ENCODE results near the gene NSUN4. TPM values are rescaled to one million over a fixed set of nuclear protein-coding genes. Genes with fewer than 3 reads are reported as not detected.

The NSUN4 gene
- 10 to 100 TPM in 5 of 6 donors, 1 to 10 TPM in 1; 9.0 to 16.4 (median 11.5) TPM for total RNA-seq
- 1 to 10 TPM; 8.1 to 9.4 TPM for polyA plus RNA-seq

- H3K9me3 ChIP-seq = no peaks in the 10 kb centered on the region
- peaks cover 0 to 9% (median 0%) of the 10 kb centered on the region in 3 donors for H3K4me1 ChIP-seq
- FAIRE-seq = no peak
- ATAC-seq = peak; percentile 95 to 98 (median 97)
- TF ChIP-seq CTCF (IDR thresholded peaks at IDR 0.05) = peak; percentile 19 to 46 (median 37)
- peak within 1 kb of the TSS; percentile 82 to 97 (median 89) for H3K27ac ChIP-seq
- intact Hi-C loops (cut with DNase I) = loop anchor here in 1 of 3 donors (10.0 kb wide), 1 partner anchor 96 kb away; the partner anchor contains the start of gene RAD54L
- DNase-seq = peak; percentile 90 to 95 (median 91)
- 0% methylated on average over 51 to 53 of the region's 53 CpGs for WGBS, 2 donors
- H3K4me3 ChIP-seq = peak within 1 kb of the TSS; percentile 42 to 79 (median 60)
- H3K27me3 ChIP-seq = no peaks in the 10 kb centered on the region
- H3K36me3 ChIP-seq = peaks cover 0 to 10% (median 4%) of the 10 kb centered on the region in 3 donors
Measured at GRCh38 chr1:46340404-46341221, at the start of gene NSUN4. TSS of gene NSUN4 (plus strand) at chr1:46340807. CDS start at chr1:46340827, 20 bp downstream.

- DNase-seq = no peak
- Histone ChIP-seq H3K36me3 (peaks cover 3 to 32% (median 4%) of the 10 kb centered on the region in 3 donors), H3K4me3 (no peak overlapping the region), H3K4me1 (peaks cover 0 to 13% (median 9%) of the 10 kb centered on the region in 3 donors), H3K27me3 (no peaks in the 10 kb centered on the region), H3K27ac (no peak overlapping the region), H3K9me3 (no peaks in the 10 kb centered on the region)
- intact Hi-C loops (cut with DNase I) = no loop called here
- FAIRE-seq = no peak
- TF ChIP-seq CTCF (IDR thresholded peaks at IDR 0.05) = no peak
- 90 to 93% methylated on average over 2 of the region's 2 CpGs for WGBS, 2 donors
- no peak for ATAC-seq
Measured at GRCh38 chr1:46295306-46295705, 45.3 kb upstream of the NSUN4 start.

- Histone ChIP-seq H3K4me3 (no peak overlapping the region), H3K27ac (no peak overlapping the region), H3K36me3 (peaks cover 3 to 32% (median 4%) of the 10 kb centered on the region in 3 donors), H3K27me3 (no peaks in the 10 kb centered on the region), H3K9me3 (no peaks in the 10 kb centered on the region), H3K4me1 (peaks cover 4 to 23% (median 19%) of the 10 kb centered on the region in 3 donors)
- DNase-seq = no peak
- ATAC-seq = no peak
- no peak for TF ChIP-seq CTCF (IDR thresholded peaks at IDR 0.05)
- FAIRE-seq = no peak
- intact Hi-C loops (cut with DNase I) = no loop called here
Measured at GRCh38 chr1:46298387-46298786, 42.2 kb upstream of the NSUN4 start.

- Histone ChIP-seq H3K27me3 (no peaks in the 10 kb centered on the region), H3K9me3 (no peaks in the 10 kb centered on the region), H3K27ac (peak overlapping the region; percentile 83 to 97 (median 96)), H3K36me3 (peaks cover 0 to 22% (median 3%) of the 10 kb centered on the region in 3 donors), H3K4me3 (peak overlapping the region in 3 of 4 donors; percentile 80 to 97 (median 86)), H3K4me1 (peaks cover 4 to 32% (median 25%) of the 10 kb centered on the region in 3 donors)
- FAIRE-seq (no peak), ATAC-seq (no peak), DNase-seq (no peak)
- WGBS, 2 donors = 33 to 47% methylated on average over 6 of the region's 6 CpGs
- intact Hi-C loops (cut with DNase I) = no loop called here
- no peak for TF ChIP-seq CTCF (IDR thresholded peaks at IDR 0.05)
Measured at GRCh38 chr1:46300673-46301405, 39.8 kb upstream of the NSUN4 start.
